ENCODE measurements around the gene ZNF330.
A peak's percentile ranks its signal among the peaks of the same experiment; 100 is the strongest.
"Not testable (repeated sequence)": the region's sequence is repeated elsewhere in the genome, so short reads cannot be mapped to it uniquely, and the experiment has no call there.

Gene ZNF330

DNA sequence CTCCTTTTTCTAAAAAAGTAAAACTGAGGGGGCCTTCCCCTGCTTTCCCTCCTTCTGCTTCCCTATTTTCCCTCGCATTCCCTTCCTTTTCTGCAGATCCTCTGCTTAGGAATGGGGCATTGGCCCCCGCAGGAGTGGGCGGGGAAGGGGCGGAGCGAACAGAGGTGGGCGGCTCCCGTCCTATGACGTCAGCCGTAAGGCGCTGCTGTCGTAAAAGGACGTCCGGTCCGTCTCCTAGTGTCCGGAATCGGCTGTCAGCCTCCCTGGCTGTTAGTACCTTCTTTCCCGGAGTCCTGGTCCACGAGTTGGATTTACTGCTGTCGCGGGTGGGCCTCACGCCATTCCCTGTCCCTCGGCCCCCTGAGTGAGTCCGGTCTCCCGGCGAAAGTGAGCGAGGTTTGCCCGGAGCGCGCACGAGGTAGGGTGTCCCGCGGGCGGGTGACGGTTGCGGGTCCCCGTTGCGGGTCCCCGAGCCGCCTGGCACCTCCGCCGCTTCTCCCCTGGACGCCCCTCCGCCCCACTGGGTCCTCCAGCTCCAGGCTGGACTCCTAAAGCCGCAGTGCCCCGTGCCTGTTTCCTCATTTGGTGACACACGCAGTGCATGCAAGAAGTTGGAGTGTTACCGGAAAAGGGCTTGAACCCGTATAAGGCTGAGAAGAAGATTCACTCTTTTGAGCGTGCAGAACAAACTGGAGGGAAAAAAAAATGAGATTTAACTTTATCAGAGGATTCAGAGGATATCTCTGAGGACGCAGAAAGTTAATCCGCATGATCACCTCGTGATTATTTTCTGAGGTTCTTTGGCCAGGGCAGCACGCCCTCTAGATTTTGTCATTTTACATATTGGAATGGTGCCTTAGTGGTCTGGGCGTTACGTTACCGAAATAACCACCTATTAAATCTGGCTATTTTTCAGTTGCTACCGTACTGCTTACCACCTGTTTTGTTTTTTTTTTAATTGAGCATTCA is at the start of gene ZNF330:
ZNF330 (plus strand) TSS at position 205 of the 969 bp plus-strand sequence. CDS start 1,477 bp downstream, outside the sequence.
- DNase-seq: peak; percentile 94

GRCh38 chr4:141174457-141174856 is 46.2 kb upstream of the ZNF330 start:
- no peak for DNase-seq

GRCh38 chr4:141177171-141177570 is 43.5 kb upstream of the ZNF330 start:
- DNase-seq: no peak

DNA sequence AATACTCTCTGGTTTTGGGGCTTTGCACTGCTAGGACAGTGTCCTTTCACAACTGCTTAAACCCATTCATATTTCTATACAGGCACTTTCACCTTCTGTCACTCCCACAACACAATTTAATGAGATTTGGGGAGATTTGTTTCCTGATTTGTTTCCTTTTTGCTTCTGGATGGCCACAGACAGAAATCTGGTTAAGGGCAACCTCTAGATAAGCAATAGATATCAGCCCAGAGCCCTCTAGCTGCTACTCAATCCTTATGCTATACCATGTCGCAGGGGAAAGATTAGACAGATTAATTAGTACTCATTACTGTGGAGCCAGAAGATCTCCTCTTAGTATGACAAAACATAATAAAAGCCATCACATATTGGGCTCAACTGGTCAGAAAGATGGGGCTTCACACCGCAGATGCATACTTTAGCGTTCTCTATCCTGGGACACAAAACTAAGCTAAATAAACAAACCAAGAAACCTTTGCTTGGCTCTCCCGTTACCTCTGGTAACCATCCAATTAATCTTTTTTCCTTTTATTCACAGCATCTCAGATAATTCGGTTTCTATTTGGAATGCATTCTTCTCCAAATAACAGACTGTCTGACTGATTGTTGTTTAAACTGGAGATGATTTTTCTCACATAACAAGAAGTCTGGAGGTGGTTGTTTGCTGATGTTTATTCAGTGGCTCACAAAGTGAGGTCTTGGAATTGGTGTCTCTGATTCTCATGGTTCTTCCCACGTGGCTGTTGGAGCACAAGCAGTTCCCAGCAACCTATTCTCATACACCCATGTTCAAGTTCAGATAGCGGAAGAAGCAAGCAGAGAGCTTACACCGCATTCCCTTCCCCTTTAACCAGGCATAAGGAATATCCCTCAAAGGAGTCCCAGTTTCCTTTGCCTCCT is 41.0 kb upstream of the ZNF330 start:
- DNase-seq: no peak

- DNase-seq: no peak
Observed at GRCh38 chr4:141180991-141181761, 39.5 kb upstream of the ZNF330 start.

- not testable (repeated sequence) for DNase-seq
Observed at GRCh38 chr4:141183491-141183890, 37.2 kb upstream of the ZNF330 start.

DNA sequence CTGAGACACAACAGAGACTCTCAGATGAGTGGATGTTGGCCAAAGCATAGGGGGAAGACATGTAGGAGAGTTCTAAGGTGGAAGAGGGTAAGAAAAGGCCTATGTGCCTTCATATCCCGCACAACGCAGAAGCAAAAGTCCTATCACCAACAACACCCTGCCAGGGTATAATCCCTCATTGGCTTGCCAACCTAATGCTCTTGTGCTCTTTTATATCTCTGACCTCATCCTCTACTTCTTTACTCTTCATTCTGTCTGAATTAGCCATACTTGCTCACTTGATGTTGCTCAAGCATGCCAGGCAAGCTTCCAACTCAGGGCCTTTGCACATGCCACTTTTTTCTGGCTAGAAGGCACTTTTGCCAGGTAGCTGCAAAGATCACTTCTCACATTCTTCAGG is 28.1 kb upstream of the ZNF330 start:
- no peak for DNase-seq

DNA sequence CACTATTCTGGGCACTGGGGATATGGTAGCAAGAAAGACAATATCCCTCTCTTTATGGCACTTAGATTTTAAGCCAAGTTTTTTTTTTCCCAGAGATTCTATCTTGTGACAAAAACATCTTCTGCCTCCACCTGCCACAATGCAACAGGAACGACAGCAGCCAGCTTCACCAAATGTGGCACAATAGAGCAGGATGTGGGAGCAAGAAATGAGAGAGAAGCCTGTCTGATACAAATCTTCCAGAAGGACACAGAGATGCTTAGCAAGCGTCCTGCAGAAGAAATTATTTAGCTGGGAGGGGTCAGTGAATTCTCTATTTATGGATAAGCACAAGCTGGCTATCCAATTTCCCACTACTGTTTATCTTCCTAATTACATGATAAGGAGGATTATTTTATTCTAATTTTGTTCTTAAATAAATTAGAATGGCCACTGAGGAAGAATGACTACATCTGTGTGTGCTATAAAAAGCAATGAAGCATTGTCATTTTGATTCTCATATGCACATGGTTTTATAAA is 27.1 kb upstream of the ZNF330 start:
- DNase-seq: no peak

GRCh38 chr4:141195095-141195707 is 25.5 kb upstream of the ZNF330 start:
- no peak for DNase-seq

DNA sequence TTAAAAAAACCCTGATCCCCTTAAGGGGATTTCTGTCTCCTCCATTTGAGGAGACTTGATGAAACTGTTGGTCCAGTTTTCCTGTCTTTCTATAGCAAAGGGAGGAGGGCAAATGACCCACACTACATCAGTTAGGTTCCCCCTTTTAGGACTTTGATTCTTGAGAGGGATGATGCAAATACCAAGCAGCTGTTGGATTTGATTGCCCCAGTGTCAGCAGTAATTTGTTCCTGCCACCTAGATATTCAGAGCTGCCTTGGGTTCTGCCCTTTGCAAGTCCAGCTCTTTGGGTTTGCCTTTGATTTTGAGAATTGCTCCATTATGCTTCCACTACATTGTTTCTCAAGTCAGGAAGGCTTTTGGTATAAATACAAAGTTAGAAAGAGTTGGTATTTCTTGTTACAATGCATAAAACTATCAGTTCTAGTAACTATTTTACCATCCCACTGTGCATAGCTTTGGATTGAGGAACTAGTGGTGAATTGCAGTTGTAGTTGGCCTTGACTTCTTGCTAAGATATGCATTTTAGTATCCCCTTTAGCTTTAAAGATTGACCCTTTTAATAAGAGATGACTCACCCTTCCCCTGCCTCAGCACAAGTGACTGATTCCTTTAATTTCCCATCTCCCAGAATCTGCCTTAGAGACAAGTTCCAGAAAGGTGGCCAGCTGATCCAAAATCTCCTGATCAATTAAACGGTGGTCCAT is 24.3 kb upstream of the ZNF330 start:
- DNase-seq: no peak

GRCh38 chr4:141207961-141208360 is 12.7 kb upstream of the ZNF330 start:
- DNase-seq: no peak

DNA sequence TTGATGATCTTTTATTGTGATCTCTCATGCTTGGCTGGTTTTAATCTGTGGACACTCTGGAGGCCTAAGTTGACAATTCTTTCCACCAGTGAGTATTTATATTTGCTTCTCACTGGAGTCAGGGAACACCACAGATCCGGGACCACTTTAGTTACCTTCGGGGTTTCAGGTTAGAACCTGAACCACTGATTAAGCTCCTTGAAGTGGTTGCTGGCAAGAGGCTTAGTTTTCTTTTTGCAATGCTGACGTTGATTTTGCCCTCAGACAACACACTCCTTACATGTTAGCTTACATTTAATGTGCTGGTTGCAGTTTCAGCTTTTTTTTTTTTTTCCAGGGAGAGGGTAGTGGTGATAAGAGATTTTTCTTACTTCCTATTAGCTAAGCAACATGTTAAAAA is 10.5 kb upstream of the ZNF330 start:
- no peak for DNase-seq

DNA sequence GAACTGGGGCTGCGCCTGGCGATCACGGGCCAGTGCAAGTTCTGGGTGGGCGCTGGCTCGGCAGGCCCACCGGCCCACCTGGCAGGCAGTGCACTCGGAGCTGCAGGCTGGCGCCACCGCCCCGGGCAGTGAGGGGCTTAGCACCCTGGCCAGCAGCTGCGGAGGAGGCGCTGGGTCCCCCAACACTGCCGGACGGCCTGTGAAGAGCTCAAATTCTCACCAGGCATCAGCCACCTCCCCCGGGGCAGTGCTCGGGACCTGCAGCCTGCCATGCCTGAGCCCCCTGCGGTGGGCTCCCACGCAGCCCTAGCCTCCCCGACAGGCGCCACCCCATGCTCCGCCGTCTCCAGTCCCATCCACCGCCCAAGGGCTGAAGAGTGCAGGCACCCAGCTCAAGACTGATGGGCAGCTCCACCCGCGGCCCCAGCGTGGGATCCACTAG is 7.1 kb upstream of the ZNF330 start:
- no peak for DNase-seq

- no peak for DNase-seq
Observed at GRCh38 chr4:141215030-141215429, 5.7 kb upstream of the ZNF330 start.

GRCh38 chr4:141216002-141216761 is 4.5 kb upstream of the ZNF330 start:
- DNase-seq: no peak

GRCh38 chr4:141220271-141220670 is 424 bp upstream of the ZNF330 start:
- DNase-seq: no peak

- DNase-seq: no peak
Observed at GRCh38 chr4:141223418-141223817, 2.7 kb downstream of the ZNF330 start.

GRCh38 chr4:141227280-141227679 is 6.6 kb downstream of the ZNF330 start:
- not testable (repeated sequence) for DNase-seq

DNA sequence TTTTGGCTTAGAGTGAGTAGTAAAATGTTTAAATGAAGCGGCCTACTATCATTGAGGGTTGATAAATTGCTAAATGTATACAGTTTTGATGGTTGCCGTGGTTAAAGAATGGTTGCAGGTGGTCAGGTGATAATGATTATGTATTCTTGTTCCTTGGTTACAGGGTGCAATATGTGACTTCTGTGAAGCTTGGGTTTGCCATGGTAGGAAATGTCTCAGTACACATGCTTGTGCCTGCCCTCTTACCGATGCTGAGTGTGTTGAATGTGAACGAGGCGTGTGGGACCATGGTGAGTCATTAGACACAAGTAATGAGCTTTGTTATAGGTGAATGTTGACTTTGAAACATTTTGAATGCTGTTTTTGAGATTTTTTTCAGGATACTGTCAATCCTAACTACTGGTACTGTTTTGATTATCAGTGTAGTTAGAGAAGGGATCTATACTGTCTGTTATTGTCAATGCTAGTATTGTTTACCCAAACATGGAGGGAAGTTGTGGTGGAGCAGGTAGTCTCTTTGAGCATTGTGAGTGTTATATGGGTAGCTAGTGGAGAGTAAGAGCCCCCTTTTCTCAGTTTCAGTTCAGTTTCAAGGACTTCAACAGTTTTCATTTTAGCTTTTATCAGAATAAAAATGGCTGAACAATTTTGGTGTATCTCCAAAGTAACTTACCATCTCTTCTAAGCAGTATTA is 8.9 kb downstream of the ZNF330 start:
- no peak for DNase-seq

- no peak for DNase-seq
Observed at GRCh38 chr4:141233673-141234072, 13.0 kb downstream of the ZNF330 start.
